T-helper 2 cell (primary cell): ENCODE results near the gene BMP8A.

Source experiments
- DNase-seq, 5 experiments: peaks; one replicate each; pipeline versions ENCODE4 v3.0.0 to v3.0.0-alpha.2; 2012 to 2022

Gene BMP8A

DNA sequence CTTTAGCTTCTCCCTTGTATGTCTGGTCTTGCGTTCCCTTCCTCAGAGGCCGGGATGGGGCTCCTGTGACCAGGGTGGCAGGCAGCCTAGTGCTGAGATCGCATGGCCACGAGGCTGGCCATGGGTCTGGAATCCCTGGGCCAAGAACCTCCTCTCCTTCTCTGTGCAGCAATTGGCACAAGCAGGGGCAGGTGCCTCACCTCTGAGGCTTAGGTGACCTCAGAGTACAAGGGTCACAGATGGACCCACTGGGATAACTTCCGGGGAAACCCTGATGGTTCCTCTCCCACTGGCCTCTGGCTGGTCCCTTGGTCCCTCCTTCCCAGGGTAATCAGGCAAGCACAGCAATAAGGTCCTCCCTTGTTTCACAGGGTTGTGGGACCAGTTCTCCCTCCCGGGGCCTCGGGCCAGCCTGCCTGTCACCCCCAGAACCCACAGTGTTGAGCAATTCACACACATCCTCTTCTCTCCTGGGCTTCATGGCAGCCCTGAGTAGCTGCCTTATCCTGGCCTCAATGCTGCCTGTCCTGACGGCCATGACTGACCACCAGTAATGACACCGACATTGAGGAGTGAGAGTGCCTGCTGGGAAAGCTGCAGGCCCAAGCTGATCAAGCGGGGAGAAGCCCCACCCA, 38.6 kb downstream of the BMP8A start:
- DNase-seq: no peak

DNA sequence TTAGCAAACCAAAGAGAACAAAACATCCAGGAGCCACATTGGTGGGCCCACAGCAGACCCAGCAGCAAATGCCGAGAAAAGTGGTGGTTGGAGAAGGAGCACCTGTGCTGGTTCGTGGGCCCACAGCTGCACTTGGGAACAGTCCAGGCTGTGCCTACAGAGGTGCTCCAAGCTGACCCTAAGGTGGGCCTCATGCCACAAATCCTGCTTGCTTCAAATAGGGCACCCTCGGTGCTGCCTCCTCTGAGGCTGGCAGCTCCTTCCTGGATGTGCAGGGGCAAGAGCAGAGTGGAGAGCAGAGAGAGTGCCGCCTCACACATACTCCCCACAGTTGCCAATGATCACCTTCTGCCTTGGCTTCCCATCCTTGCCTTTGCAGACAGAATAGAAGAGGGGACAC, 40.1 kb downstream of the BMP8A start:
- DNase-seq: no peak

DNA sequence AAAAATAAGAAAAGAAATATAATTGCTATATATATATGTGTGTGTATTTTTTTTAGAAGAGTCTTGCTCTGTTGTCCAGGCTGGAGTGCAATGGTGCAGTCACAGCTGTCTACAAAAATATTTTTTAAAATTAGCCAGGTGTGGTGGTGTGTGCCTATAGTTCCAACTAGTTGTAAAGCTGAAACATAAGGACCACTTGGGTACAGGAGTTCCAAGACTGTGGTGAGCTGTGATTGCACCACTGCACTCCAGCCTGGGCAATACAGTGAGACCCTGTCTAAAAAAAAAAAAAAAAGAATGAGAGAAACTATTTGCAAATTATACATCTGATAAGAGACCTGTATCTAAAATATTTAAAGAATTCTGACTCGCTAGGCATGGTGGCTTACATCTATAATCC, 42.0 kb downstream of the BMP8A start:
- DNase-seq: no peak

DNA sequence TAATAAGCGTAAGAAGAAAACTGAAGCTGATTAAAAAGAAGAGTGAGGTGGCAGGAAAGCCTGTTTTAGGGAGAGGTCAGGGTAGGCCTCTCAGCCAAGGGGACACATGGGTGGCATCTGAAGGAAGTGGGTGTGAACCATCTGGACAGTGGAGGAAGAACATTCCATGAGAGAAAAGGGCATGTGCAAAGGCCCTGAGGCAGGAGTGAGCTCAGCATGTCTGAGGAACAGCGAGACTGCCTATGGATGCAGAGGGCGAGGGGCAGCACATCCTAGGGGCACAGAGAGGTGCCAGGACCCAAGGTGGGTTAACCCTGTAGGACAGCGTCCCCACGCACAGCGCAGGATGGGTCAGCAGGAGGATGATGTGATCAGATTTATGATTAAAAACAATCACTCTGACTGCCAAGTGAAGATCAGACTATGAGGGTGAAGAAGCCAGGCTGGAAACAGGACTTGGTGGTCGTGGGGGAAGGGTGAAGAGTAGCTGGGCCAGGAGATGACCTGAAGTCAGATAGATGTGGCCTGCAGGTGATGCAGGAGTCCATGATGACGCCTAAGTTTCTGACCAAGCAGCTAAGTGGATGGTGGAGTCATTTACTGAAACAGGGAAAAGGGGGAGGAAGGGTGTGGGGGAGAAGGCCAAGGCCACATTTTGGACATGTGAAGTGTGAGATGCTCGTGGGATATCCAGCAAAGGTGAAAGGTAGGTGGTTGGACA, 47.3 kb downstream of the BMP8A start:
- DNase-seq: no peak

DNA sequence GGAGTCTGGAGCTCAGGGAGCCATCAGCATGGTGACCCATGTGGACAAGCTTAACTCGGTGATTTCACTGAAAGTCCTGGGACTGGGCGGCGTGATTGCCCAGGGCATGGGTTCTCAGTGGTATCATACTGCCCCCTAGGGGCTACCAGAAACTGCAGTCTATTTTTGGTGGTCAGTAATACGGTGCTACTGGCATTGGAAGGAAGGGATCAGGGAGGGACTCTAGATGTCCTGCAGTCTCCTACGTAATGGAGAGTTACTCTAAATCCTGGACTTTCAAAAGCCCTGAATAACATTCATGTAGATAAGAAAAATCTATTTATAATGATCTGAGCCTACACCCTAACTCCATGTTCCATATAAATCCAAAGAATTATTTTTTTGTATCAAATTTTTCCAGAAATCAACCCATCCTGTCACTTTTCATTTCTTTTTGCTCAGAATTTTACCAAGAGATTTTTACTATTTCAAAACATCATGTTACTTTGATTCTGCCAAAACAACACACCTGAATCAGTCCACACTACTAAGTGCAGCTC, 47.9 kb downstream of the BMP8A start:
- DNase-seq: peak in 3 of 5 experiments; percentile 14 to 49 (median 39)

DNA sequence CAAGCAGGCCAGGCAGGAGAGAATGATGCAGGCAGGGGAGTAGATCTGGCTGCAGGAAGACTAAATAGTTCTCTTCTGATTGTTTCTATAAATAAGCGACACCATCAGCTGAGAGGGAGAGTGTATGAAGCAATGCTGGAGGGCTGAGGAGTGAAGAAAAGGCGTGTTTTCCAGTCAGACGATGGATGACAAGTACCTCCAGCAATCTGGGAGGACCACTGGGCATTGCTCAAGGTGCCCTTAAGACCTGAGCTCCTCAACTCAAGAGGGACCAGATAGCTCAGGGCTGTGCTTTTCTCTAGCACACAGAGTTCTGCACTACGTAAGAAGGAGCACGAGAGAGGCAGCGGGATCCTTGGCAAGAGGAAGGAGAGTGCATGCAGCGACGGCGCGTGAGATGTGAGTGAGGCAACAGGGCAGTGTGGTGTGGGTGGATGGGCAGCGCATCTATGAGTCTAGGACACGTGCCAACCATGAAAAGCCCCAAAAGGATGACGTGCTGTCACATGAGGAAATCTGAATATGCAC, 49.1 kb downstream of the BMP8A start:
- no peak for DNase-seq

DNA sequence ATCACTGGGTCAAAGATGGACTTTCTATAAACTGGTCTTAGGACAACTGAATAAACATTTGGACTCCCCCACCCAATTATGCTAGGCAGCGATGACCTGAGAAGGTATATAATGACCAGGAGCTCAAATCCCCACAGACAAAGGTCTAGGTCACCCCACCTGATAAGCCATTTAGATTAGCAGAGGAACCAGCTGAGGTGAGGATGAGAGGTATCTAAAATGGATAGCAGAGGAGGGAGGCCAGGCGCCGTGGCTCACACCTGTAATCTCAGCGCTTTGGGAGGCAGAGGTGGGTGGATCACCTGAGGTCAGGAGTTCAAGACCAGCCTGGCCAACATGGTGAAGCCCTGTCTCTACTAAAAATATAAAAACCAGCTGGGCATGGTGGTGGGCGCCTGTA, 51.5 kb downstream of the BMP8A start:
- DNase-seq: no peak

DNA sequence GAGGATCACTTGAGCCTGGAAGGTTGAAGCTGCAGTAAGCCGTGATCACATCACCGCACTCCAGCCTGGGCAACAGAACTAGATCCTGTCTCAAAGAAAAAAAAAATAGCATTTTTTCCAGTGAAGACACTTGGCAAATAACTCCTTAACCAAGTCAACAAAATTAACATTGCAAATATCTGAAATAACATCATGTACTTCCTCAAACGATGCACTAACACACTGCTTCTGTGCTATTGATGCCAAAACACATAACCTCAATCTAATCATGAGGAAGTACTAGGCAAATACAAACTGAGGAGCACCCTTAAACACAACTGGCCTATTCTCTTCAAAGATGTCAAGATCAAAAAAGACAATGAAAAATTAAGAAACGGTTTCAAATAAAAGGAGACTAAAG, 52.9 kb downstream of the BMP8A start:
- DNase-seq: no peak

DNA sequence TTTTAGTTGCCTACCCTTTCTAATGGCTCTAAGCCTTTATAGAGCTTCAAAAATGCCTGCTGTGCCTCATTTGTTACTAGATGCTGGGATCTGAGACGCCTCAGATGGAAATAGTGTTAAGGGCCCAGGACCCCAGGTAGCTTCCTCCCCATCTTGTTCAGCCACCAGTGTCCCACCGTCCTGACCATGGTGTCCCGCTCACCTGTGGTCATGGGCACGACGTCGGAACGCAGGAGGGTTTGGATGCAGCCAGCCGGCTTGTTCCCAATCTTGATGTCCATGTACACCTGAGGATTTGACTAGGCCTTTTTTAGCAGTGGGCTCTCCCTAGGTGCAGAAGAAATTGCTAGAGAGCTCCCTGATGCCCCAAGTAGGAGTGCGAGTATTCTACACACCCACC, 54.1 kb downstream of the BMP8A start:
- no peak for DNase-seq

DNA sequence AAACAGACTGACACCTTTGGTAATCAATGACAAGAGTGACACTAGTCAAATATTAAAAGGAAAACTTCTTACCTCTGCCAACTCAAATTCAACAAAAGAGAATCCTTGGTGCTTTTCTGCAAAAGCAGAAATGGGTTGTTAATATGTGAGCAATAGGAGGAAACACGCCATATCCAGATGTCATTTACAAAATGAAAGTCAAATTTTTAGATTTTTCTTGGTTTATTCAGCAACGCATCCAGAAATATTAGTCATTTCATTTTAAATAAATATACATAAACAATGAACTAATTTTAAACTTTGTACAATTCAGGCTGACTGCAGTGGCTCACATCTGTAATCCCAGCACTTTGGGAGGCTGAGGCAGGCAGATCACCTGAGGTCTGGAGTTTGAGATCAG, 62.8 kb downstream of the BMP8A start:
- no peak for DNase-seq

DNA sequence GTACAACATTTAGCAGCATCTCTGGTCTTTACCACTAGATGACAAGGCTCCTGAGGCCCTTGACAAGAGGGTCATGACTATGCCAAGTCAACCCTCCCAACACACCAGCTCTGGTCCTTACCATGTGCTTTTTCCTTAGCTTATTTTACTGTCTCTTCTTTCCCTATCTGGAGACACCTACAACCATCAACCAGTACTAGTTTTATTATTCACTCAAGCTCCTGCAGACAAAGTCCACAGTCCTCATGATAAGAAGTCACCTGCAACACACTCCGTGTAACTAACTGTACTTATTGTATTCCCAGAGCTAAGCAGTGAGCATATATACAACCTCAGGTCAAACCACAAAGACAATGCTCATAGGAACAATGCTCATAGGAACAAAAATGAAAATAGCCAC, 69.8 kb downstream of the BMP8A start:
- no peak for DNase-seq

DNA sequence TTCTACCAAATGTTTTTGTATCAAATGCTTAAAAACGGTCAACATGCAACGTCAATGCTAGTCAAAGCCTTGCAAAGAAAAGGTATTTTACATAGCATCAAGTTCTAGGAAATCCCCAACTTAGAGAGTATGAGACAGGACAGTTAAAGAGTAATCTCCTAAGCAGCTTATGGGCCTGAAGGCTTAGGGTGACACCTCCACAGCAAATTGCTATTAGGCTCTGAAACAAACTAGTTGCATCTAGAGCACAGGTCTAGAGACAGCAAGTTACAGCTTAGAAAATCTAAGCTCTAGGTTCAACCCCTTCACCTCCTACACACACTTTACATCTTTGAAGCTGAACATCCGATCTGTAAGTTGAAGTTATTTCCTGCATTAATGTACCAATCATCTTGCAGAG, 71.5 kb downstream of the BMP8A start:
- DNase-seq: no peak

DNA sequence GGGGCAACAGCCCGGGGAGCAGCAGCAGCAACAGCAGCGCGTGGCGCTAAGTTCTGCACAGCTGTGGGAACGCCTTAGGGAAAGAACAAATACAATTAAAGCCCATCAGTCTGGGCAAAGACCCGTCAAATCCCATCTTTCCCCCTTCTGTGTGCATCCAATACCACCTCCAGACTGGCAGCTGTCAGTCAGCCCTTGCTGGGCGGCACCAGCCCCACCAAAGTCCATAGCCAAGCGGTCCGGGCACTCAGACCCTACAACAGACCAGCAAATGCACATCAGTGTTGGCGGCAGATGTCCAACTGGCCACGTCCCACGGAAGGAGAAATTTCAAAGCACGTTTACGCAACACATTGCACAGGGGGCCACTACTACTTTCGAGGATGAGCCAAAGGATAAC, 72.2 kb downstream of the BMP8A start:
- DNase-seq: no peak

DNA sequence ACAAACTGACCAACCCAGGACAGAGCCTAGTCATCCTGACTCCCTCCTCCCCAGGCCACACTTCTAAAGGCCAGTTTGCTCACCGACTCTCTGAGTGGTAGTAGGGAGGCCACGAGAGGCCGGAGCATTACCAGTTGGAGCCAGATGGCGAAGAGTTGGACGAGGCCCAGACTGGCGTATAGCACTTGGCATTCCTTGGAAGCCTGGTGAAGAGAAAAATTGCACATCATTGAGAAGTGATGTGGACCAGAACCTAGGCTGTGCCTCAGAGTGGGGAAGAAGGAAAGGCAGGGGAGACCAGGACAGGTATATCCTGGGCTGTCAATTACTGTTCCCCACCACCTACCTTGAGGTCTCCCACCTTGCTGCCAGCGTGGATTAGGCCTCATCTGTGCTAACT, 72.9 kb downstream of the BMP8A start:
- no peak for DNase-seq

DNA sequence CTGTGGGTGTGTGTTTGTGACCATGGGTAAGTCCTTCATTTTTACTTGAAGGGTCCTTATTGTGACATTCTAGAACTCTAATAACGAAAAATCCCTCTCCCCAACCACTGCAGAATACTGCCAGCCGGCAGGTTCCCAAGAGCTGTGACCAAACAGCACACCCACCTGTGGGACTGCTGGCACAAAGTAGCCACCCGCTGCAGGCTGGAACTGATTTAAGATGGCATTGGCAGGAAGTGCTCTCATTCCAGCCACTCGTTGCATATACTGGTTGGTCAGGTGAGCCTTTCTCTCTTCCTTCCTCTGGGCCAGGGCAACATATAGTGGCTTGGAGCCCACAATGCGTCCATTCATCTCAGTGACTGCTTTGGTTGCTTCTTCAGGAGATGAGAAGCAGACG, 73.5 kb downstream of the BMP8A start:
- DNase-seq: no peak

DNA sequence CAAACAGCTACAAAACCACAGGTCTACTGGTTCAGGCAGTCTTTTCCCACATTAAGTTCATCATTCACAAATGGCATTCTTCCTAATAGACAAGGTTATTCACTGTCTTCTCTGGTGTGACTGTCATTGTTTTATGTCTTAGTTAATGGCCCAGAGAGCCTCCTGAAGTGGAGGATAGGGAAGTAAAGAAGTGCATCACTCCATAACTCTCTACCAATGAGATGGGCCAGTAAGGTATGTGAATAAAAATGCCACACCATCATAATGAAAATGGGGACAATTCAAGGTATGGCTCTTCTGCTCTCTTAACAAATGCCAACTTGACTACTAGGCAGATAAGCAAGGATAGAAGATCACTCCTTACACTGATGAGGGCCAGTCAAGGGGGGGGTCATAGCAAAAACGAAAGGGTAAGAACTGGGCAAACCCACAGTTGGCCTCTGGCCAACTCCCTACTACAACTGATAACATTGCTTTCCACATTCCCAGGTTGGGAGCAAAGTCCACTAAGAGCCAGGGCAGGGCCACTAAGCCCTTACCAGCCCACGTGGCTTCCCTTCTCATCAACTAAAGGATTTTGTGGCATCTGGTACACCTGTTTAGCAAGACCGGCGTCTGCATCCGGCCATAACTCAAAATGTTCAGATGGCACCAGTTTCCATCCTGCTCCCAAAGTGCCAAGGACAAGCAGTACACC, 75.2 kb downstream of the BMP8A start:
- DNase-seq: no peak

DNA sequence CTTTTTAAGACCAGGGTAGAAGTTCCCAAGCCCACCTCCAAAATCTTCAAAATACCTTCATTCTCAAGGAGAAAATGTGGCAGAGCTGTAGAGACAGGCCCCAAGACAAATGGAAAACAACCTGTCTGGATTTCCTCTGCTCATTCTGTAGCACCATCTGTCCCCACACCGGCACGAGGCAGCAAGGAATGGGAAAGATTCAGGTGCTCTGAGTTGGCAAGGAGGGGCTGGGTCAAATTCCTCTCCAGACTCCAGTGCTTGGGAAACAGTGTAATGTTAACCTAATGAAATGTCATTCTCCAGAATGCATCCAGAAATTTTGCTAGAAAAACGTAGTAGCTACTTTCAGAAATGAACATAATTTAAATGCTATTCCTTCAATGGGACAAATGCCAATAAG, 75.9 kb downstream of the BMP8A start:
- no peak for DNase-seq

DNA sequence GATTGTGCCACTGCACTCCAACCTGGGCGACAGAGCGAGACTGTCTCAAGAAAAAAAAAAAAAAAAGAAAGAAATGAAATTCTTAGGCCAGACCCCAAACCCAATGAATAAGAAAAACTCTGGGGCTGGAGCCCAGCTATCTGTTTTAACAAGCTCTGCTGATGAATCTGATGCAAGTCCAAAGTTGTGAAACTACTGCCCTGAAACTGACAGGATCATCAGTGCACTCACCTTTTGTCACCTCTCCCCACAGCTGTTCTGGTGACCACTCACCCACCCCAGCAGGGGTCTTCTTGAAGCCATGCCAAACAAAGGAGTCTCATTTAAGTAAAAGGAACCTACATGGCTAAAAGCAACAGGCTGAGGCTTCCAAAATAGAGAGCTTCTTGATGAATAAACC, 76.8 kb downstream of the BMP8A start:
- no peak for DNase-seq

DNA sequence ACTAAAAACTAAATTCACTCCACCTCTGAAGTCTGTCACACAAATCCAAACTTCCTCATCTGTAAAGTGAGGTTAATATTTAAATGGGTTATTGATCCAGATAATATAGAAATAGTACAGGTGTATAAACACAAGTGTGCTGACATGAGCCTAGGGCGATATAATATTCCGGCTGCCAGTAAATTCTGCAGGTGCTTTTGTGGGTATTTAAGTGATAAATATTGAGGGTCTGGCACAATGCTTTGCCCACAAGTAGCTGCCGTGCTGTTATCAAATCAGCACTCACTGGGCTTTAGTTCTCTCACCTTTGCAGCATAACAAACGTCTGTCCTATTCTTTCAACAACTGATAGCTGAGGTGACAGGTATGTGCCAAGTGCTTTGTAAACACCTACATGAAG, 77.6 kb downstream of the BMP8A start:
- no peak for DNase-seq

DNA sequence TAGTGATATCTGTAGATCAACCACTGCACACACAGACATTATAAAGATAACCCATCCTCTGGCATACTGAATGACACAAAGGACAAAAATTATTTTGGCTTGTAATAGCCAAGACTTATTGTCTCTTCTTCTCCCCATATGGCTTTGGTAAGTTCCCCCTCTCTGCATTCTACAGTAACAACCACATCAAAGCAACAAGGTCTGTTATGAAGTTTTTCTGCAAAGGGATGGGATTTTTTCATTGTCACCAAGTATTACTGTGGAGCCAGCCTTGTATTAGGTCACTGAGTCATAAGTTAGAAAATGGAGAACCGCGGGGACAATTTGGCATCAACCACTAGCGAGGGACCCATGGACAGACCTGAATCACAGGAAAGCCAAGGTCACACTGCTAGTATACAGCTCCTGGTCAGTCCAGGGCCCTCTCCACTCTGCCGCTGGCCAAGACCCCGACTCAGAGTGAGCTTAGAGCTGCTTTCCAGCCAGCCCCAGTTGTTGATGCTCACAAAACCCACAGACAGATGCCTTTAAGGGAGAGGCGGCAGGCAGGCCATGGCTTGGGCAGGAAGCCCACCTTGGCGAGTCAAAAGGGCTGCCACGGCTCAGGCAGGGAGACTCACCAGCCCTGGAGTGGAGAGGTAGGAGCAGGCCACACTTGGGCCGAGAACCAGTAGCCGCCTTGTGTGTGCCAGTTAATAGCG, 79.2 kb downstream of the BMP8A start:
- no peak for DNase-seq

DNA sequence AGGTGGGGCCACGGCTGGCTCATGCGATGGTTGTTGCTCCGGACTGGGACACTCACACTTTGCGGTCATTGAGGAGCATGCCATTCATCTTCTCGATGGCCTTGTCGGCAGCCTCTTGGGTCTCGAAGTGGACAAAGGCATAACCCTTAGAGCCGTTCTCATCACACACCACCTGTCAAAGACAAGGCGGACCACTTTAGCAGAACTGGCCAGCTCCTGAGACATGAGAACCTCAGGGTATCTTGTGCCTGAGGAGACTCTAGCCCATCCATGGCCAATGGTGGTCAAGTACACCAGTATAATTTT, 79.7 kb downstream of the BMP8A start:
- no peak for DNase-seq

DNA sequence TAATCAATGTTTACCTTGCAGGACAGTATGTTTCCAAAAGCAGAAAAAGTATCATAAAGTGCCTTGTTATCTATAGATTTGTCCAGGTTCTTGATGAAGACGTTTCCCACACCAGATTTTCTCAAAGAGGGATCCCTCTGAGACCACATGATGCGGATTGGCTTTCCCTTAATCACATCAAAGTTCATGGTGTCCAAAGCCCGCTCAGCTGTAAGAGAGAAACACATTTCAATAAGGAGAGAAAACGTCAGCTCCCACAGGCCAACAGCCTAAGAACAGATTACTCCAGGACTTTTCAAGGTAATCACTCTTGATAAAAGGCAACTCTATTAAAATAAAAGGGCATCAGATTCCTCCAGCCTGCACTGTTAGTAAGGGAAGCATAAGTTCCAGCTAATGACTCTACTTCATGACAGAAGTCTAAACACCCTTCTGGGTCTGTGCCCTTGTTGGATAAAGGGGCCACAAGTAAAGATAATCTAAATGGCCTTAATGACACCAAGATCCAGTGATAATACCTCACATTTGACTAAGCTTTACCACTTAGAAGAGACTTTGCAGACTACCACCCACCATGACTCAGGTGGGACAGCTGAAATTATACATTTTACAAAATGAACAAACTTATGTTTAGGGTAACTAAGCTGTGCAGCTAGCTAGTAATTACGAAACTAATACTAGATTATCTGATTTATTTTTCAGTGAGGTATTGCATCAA, 81.1 kb downstream of the BMP8A start:
- DNase-seq: peak in 1 of 5 experiments; percentile 67

DNA sequence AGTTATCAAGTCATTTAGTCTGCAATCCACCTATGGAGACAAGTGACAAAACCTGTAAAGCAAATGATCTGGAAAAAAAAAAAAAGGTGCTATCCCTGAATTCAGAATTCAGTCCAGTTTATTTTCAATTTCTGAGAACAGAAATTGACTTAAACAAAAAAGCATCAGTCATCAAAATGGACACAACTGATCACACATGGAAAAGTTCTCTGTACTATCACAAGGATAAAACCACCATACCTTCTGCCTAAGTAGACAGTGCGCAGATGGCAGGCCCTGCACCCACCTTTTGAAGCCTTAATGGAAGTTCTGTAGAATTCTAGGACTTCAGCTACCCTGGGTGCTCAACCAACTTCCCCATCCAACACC, 81.6 kb downstream of the BMP8A start:
- no peak for DNase-seq
